PC-3 (cell line): ENCODE results near the gene LMO1. TPM values are rescaled to one million over a fixed set of nuclear protein-coding genes. Genes with fewer than 3 reads are reported as not detected.

Experiments
- ATAC-seq: fragments of 200-7000 bp; cut with Tn5 transposase; 2 replicates; pipeline ENCODE4 v1.9.1; 2020; ENCODE audit warnings: mild to moderate bottlenecking, moderate library complexity
- BruUV-seq: library from RNA; stranded (reverse); fragments of 400-500 nt; replicated peaks from 2 replicates; lab custom pipeline; 2021; lab: Mats Ljungman, UMichigan
- CTCF ChIA-PET: fragments of 300-600 bp; sonication (Branson Sonifier 250); formaldehyde crosslinking; loops from one replicate; lab custom pipeline; 2022; ENCODE audit warnings: antibody characterized with exemption; lab: Charles Lee
- POLR2A ChIA-PET: fragments of 300-600 bp; sonication (Branson Sonifier 250); formaldehyde crosslinking; loops from one replicate; lab custom pipeline; 2022; ENCODE audit warnings: antibody characterized with exemption; ENCODE audit not compliant: unreplicated experiment; lab: Charles Lee
- DNase-seq: peaks from one replicate; pipeline ENCODE4 v3.0.0-alpha.2; 2015
- H2AFZ ChIP-seq: fragments of 300-600 bp; sonication (generic); 2 replicates; pipeline ENCODE4 v1.6.0; 2016; ENCODE audit warnings: antibody characterized with exemption, low read length
- H3F3A ChIP-seq: fragments of 300-600 bp; sonication (generic); one replicate; pipeline ENCODE4 v1.6.0; 2017; ENCODE audit warnings: antibody characterized with exemption, low read length, control low read depth, mild to moderate bottlenecking; ENCODE audit not compliant: unreplicated experiment
- H3K27ac ChIP-seq: fragments of 300-600 bp; sonication (generic); 2 replicates; pipeline ENCODE4 v1.5.1; 2016; ENCODE audit warnings: mild to moderate bottlenecking, low read length
- H3K27me3 ChIP-seq: fragments of 300-600 bp; sonication (generic); 2 replicates; pipeline ENCODE4 v1.6.1; 2016; ENCODE audit warnings: low read length, mixed read lengths
- H3K36me3 ChIP-seq: fragments of 300-600 bp; sonication (generic); 2 replicates; pipeline ENCODE4 v1.6.1; 2016; ENCODE audit warnings: low read depth, mixed run types, low read length, mixed read lengths
- H3K4me1 ChIP-seq: fragments of 300-600 bp; sonication (generic); 2 replicates; pipeline ENCODE4 v1.5.1; 2016; ENCODE audit warnings: low read length; ENCODE audit not compliant: insufficient read depth
- H3K4me2 ChIP-seq: fragments of 300-600 bp; sonication (generic); 2 replicates; pipeline ENCODE4 v1.6.0; 2016; ENCODE audit warnings: low read length
- H3K4me3 ChIP-seq: fragments of 300-600 bp; sonication (generic); 2 replicates; pipeline ENCODE4 v1.5.1; 2016; ENCODE audit warnings: mild to moderate bottlenecking, low read length, mixed read lengths
- H3K79me2 ChIP-seq: fragments of 300-600 bp; sonication (generic); 2 replicates; pipeline ENCODE4 v1.6.1; 2017; ENCODE audit warnings: low read length, mixed read lengths
- H3K9ac ChIP-seq: fragments of 300-600 bp; sonication (generic); 2 replicates; pipeline ENCODE4 v1.6.0; 2016; ENCODE audit warnings: mild to moderate bottlenecking, low read length
- H3K9me2 ChIP-seq: fragments of 300-600 bp; sonication (generic); replicated peaks from 2 replicates; pipeline ENCODE4 v1.6.1; 2016; ENCODE audit warnings: mixed run types, low read length, mixed read lengths
- H3K9me3 ChIP-seq: fragments of 300-600 bp; sonication (generic); 2 replicates; pipeline ENCODE4 v1.6.1; 2016; ENCODE audit warnings: low read length, mixed read lengths
- H4K20me1 ChIP-seq: fragments of 300-600 bp; sonication (generic); 2 replicates; pipeline ENCODE4 v1.6.1; 2016; ENCODE audit warnings: low read length, mixed read lengths
- CTCF ChIP-seq: fragments of 300-600 bp; sonication (generic); conservative IDR thresholded peaks from 2 replicates; pipeline ENCODE4 v1.5.1; 2017; ENCODE audit warnings: antibody characterized with exemption, low read depth, mild to moderate bottlenecking, low read length
- EZH2 ChIP-seq: fragments of 300-600 bp; sonication (generic); IDR thresholded peaks from one replicate; pipeline ENCODE4 v1.6.1; 2017; ENCODE audit warnings: antibody characterized with exemption, mild to moderate bottlenecking, low read length; ENCODE audit not compliant: unreplicated experiment
- EZH2phosphoT487 ChIP-seq: fragments of 300-600 bp; sonication (generic); IDR thresholded peaks from 2 replicates; pipeline ENCODE4 v1.6.1; 2018; ENCODE audit warnings: mild to moderate bottlenecking, antibody characterized with exemption, low read length, borderline replicate concordance
- intact Hi-C: fragments of 100-400 bp; cut with micrococcal nuclease; formaldehyde crosslinking; loops from 2 replicates; pipeline ENCODE4 v1.9.0; 2023
- total RNA-seq: library from RNA; depleted of rRNA; stranded (reverse); fragments of >200 nt; gene quantifications from 2 replicates; pipeline ENCODE4 v1.2.3, GENCODE V29; 2014

LMO1 gene
- total RNA-seq, 1 experiment from 2014 or later = 0.15 TPM

DNA sequence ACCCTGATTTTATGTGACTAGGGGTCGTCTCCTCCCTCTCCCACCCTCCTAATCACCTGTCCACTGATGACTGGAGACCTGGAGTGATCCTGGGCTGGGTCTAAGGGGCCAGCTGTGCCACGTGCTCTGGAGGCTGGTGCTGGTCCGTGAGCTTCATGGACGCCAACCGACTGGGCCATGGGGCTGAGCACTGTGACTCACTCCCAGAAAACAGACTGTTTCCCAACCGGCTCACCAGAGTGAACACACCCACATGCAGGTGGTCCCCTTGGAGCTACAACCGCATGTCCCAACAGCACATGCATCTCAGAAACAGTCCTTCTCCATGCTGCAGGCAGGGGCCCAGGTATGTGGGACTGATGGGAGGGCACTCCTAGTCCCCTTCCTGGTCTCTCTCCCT is 14.0 kb upstream of the LMO1 start:
- Histone ChIP-seq H3K4me2 (no peak overlapping the region), H3K9ac (no peak overlapping the region), H3K79me2 (no peaks in the 10 kb centered on the region), H3F3A (no peaks in the 10 kb centered on the region), H3K27me3 (peaks cover 38% of the 10 kb centered on the region), H3K9me3 (no peaks in the 10 kb centered on the region), H3K4me3 (no peak overlapping the region), H3K4me1 (peaks cover 5% of the 10 kb centered on the region), H2AFZ (no peak overlapping the region), H3K36me3 (no peaks in the 10 kb centered on the region), H4K20me1 (no peaks in the 10 kb centered on the region), H3K9me2 (no peaks in the 10 kb centered on the region), H3K27ac (no peak overlapping the region)
- ATAC-seq (no peak), DNase-seq (no peak)
- TF ChIP-seq CTCF (no peak), EZH2 (no peak), EZH2phosphoT487 (no peak)
- intact Hi-C loops = no loop called here
- BruUV-seq = no TSS peak
- CTCF ChIA-PET = no interaction called here
- POLR2A ChIA-PET = no interaction called here

DNA sequence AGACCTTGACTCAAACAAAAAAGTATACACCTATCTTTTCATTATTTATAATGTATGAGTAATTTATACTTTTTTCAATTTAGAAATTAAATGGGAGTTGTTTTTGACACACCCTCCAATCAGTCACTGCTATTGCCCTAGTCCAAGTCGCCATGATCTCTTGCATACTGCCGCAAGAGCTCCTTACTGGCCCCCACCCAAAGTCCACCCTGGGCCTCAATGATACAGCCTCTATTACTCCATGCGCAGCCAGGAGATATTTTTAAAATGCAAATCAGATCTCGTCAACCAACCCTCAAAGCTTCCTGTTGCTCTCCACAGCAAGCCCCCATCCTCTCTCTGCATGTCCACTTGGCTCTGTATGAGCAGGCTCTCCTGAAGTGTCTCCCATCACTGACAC is 12.8 kb upstream of the LMO1 start:
- BruUV-seq = no TSS peak
- Histone ChIP-seq H3K9me2 (no peaks in the 10 kb centered on the region), H3K4me2 (no peak overlapping the region), H2AFZ (no peak overlapping the region), H3K9ac (no peak overlapping the region), H3K27ac (no peak overlapping the region), H3K4me3 (no peak overlapping the region), H3K27me3 (peaks cover 38% of the 10 kb centered on the region), H3K9me3 (no peaks in the 10 kb centered on the region), H4K20me1 (no peaks in the 10 kb centered on the region), H3K36me3 (no peaks in the 10 kb centered on the region), H3F3A (no peaks in the 10 kb centered on the region), H3K4me1 (peaks cover 8% of the 10 kb centered on the region), H3K79me2 (no peaks in the 10 kb centered on the region)
- TF ChIP-seq EZH2phosphoT487 (no peak), CTCF (no peak), EZH2 (no peak)
- ChIA-PET POLR2A (no interaction called here), CTCF (no interaction called here)
- DNase-seq = no peak
- ATAC-seq = no peak
- intact Hi-C loops = no loop called here

- BruUV-seq = no TSS peak
Observed at GRCh38 chr11:8273287-8273686, 9.6 kb upstream of the LMO1 start.

More at GRCh38 chr11:8273287-8273686, 9.6 kb upstream of the LMO1 start:
- peak; percentile 58 for DNase-seq
- ATAC-seq = peak; percentile 81
- Histone ChIP-seq H3K4me2 (0 out of 2 replicates have a peak overlapping the region, but pooled peaks have one; percentile 11), H3K4me1 (peaks cover 8% of the 10 kb centered on the region), H3F3A (no peaks in the 10 kb centered on the region), H3K4me3 (no peak overlapping the region), H3K9ac (no peak overlapping the region), H3K27ac (no peak overlapping the region), H2AFZ (no peak overlapping the region), H4K20me1 (no peaks in the 10 kb centered on the region), H3K9me3 (no peaks in the 10 kb centered on the region), H3K27me3 (peaks cover 23% of the 10 kb centered on the region), H3K36me3 (no peaks in the 10 kb centered on the region), H3K79me2 (no peaks in the 10 kb centered on the region), H3K9me2 (no peaks in the 10 kb centered on the region)
- TF ChIP-seq EZH2phosphoT487 (no peak), EZH2 (no peak), CTCF (no peak)
- ChIA-PET POLR2A (no interaction called here), CTCF (interaction anchor here (0.9 kb wide), 1 partner anchor 9 kb away, joined by 3 read pairs; the partner anchor contains the start of gene LMO1)
- intact Hi-C loops = no loop called here
